IPS-15b (cell line): ENCODE data around the gene ZBTB7C.

Experiments
- H3K27me3 ChIP-seq: one replicate; pipeline ENCODE4 v1.6.1; 2013; ENCODE audit warnings: low read length; ENCODE audit not compliant: control insufficient read depth, insufficient read depth
- H3K36me3 ChIP-seq: one replicate; pipeline ENCODE4 v1.6.1; 2013; ENCODE audit warnings: low read length; ENCODE audit not compliant: control insufficient read depth, insufficient read depth
- H3K4me1 ChIP-seq: one replicate; pipeline ENCODE4 v1.6.1; 2013; ENCODE audit warnings: mild to moderate bottlenecking, low read length; ENCODE audit not compliant: control insufficient read depth, insufficient read depth
- H3K4me3 ChIP-seq: one replicate; pipeline ENCODE4 v1.5.1; 2013; ENCODE audit warnings: low read depth, low read length
- H3K9ac ChIP-seq: one replicate; pipeline ENCODE4 v1.6.1; 2013; ENCODE audit warnings: low read depth, mild to moderate bottlenecking, low read length
- H3K9me3 ChIP-seq: one replicate; pipeline ENCODE4 v1.6.1; 2013; ENCODE audit warnings: mild to moderate bottlenecking, low read length; ENCODE audit not compliant: control insufficient read depth, insufficient read depth

The ZBTB7C gene

DNA sequence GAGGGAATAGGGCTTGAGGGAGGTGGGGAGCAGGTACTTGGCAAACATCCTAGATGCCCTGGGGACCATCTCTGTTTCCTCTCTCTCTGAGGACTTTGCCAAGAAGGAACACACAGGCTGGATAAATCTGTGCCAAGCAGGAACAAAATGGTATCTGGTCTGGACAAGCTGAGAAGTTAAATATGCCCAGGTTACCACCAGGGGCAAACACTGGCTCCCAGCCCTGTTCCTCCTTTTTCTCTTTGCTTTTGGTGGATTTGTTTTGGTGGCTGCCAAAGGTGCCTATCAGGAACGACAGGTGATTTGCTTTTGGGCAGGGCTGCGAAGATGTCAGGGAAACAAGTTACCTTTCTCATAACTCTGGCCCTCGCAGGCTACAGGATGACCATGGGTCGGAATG, 251.2 kb downstream of the ZBTB7C start:
- Histone ChIP-seq H3K9me3 (no peaks in the 10 kb centered on the region), H3K4me1 (peaks cover 4% of the 10 kb centered on the region), H3K27me3 (peaks cover 51% of the 10 kb centered on the region), H3K9ac (no peak overlapping the region), H3K4me3 (no peak overlapping the region), H3K36me3 (no peaks in the 10 kb centered on the region)

GRCh38 chr18:48155856-48156255, 253.3 kb downstream of the ZBTB7C start:
- no peak overlapping the region for H3K9ac ChIP-seq
- H3K4me1 ChIP-seq: peaks cover 2% of the 10 kb centered on the region

DNA sequence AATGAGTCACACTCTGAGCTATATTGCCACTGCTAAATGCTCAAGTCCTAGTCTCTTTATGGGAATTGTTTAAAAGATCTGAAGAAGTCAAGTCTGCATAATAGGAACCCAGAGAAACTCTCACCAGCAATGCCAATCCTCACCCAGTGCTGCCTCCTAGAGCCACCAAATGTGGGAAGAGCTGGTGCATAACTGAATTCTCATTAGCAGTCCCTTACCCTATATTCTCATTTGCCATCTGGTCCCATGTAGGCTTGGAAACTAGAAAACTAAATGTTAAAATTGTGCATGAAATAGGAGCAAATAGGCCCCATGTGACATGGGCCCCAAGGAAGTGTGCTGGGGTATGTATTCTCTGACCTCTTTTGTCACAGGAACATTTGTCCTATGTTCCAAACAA, 254.4 kb downstream of the ZBTB7C start:
- Histone ChIP-seq H3K9ac (no peak overlapping the region), H3K36me3 (no peaks in the 10 kb centered on the region), H3K4me3 (no peak overlapping the region), H3K27me3 (peaks cover 32% of the 10 kb centered on the region), H3K9me3 (no peaks in the 10 kb centered on the region), H3K4me1 (no peaks in the 10 kb centered on the region)

More at GRCh38 chr18:48155856-48156255, 253.3 kb downstream of the ZBTB7C start:
- H3K9me3 ChIP-seq: no peaks in the 10 kb centered on the region
- no peaks in the 10 kb centered on the region for H3K36me3 ChIP-seq
- H3K27me3 ChIP-seq: peaks cover 42% of the 10 kb centered on the region
- no peak overlapping the region for H3K4me3 ChIP-seq

GRCh38 chr18:48153613-48154481, 255.3 kb downstream of the ZBTB7C start:
- Histone ChIP-seq H3K36me3 (no peaks in the 10 kb centered on the region), H3K9me3 (no peaks in the 10 kb centered on the region), H3K4me1 (no peaks in the 10 kb centered on the region), H3K27me3 (peaks cover 22% of the 10 kb centered on the region), H3K4me3 (no peak overlapping the region), H3K9ac (no peak overlapping the region)

GRCh38 chr18:48152549-48152948, 256.6 kb downstream of the ZBTB7C start:
- Histone ChIP-seq H3K9me3 (no peaks in the 10 kb centered on the region), H3K36me3 (no peaks in the 10 kb centered on the region), H3K9ac (no peak overlapping the region), H3K4me1 (no peaks in the 10 kb centered on the region), H3K4me3 (no peak overlapping the region), H3K27me3 (peaks cover 9% of the 10 kb centered on the region)

DNA sequence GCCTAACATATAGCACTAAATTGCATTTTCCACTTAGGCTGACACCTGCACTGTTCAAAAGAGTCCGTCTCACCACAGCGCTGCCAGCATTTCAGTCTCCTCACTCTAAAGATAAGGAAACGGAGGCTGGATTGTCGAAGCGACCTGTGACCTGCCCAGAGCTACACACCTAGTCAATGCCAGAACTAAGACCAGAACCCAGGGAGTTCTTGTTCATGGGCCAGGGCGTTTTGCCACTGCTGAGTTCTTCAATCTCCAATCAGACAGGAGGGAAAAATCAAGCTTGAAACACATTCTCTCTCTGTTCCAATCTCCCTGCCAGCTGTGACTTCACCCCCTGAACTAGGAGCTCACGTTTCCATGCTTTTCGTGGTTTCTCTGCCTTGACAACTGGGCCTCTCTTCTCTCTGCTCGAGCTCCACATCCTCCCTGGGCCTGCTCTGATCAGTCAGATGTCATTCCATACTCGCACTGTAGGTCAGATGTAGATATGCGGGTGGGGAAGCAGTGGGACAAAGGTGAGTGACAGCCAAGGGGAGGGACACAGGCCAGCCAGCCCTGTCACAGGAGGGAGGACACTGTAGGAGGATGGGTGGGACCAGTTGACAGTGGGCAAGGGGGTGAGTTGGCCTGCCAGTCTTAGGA, 257.6 kb downstream of the ZBTB7C start:
- Histone ChIP-seq H3K36me3 (no peaks in the 10 kb centered on the region), H3K4me1 (no peaks in the 10 kb centered on the region), H3K4me3 (no peak overlapping the region), H3K9me3 (no peaks in the 10 kb centered on the region), H3K9ac (no peak overlapping the region), H3K27me3 (no peaks in the 10 kb centered on the region)

- Histone ChIP-seq H3K9ac (no peak overlapping the region), H3K9me3 (no peaks in the 10 kb centered on the region), H3K36me3 (no peaks in the 10 kb centered on the region), H3K4me1 (no peaks in the 10 kb centered on the region), H3K4me3 (no peak overlapping the region), H3K27me3 (no peaks in the 10 kb centered on the region)
These were observed 260.0 kb downstream of the ZBTB7C start for GRCh38 chr18:48149020-48149685.

DNA sequence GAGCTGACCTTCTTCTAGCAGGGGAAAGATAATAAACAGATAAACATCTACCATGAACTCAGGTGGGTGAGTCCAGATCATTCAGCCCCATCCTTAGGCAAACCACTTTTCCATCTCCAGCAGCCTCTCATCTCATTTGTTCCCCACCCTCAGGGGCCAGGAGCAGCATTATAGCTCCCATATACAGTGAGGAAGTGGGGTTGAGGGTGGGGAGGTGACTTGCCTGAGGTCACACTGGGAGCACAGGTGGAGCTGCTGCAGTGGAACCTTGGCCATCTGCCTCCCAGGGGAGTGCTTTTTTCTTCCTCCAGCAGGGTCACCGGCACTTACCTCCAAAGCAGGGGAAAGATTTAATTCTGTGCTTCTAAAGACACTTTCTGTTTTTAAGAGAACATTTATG, 266.2 kb downstream of the ZBTB7C start:
- Histone ChIP-seq H3K9ac (no peak overlapping the region), H3K36me3 (no peaks in the 10 kb centered on the region), H3K4me3 (no peak overlapping the region), H3K27me3 (peaks cover 20% of the 10 kb centered on the region), H3K4me1 (peaks cover 4% of the 10 kb centered on the region), H3K9me3 (no peaks in the 10 kb centered on the region)

DNA sequence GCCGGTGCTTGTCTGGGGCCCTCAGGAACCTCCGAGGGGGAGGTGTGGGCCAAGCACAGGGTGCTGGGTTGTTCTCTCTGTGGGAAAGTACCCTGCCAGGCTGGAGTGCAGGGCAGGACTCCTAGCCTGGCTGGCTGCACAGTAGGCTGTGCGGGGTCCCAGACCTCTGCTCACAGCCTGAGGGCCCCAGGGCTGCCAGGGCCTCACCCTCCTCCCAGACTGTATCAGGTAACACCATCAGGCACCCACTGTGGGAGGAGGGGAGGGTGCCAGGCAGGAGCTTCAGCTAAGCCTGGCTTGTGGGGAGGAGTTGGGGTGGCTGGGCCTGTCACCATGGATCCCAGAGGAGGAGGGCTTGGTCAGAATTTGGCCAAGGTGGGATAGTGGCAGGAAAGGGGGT, 266.8 kb downstream of the ZBTB7C start:
- Histone ChIP-seq H3K4me1 (peaks cover 4% of the 10 kb centered on the region), H3K9ac (no peak overlapping the region)

GRCh38 chr18:48140731-48141130, 268.5 kb downstream of the ZBTB7C start:
- no peaks in the 10 kb centered on the region for H3K9me3 ChIP-seq
- H3K9ac ChIP-seq: no peak overlapping the region
- H3K4me3 ChIP-seq: no peak overlapping the region
- H3K36me3 ChIP-seq: no peaks in the 10 kb centered on the region
- H3K4me1 ChIP-seq: peaks cover 4% of the 10 kb centered on the region
- H3K27me3 ChIP-seq: peaks cover 39% of the 10 kb centered on the region

More for the DNA sequence above, 266.8 kb downstream of the ZBTB7C start:
- Histone ChIP-seq H3K27me3 (peaks cover 26% of the 10 kb centered on the region), H3K36me3 (no peaks in the 10 kb centered on the region), H3K9me3 (no peaks in the 10 kb centered on the region), H3K4me3 (no peak overlapping the region)

GRCh38 chr18:48139431-48140347, 269.5 kb downstream of the ZBTB7C start:
- Histone ChIP-seq H3K9me3 (no peaks in the 10 kb centered on the region), H3K4me3 (no peak overlapping the region), H3K27me3 (peaks cover 50% of the 10 kb centered on the region), H3K9ac (no peak overlapping the region), H3K36me3 (no peaks in the 10 kb centered on the region), H3K4me1 (peaks cover 4% of the 10 kb centered on the region)
